ENCODE measurements around the gene SAP130.

The SAP130 gene

DNA sequence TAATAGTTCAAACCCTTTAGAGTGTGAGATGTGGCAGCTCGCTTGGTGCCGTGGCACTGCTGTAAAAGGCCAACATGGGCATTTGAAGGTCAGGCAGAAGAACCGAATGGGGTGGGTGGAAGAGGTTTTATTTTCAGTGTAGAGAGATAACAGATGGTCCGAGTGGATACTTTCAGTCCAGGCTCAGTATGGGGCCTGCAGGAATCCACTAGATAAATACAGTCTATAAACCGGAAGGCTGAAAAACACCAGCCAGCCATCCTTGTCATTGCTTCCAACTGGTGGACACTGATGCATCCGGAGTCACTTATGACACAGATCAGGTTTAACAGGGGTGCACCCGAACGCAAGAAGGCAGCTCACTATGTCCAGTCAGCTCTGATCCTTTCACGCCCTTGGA, 86.4 kb downstream of the SAP130 start:
- H3K27ac ChIP-seq: no peak overlapping the region
- H3K4me3 ChIP-seq (ENCODE audit: low read depth, low read length): no peak overlapping the region
- TF ChIP-seq, protein P1, sequence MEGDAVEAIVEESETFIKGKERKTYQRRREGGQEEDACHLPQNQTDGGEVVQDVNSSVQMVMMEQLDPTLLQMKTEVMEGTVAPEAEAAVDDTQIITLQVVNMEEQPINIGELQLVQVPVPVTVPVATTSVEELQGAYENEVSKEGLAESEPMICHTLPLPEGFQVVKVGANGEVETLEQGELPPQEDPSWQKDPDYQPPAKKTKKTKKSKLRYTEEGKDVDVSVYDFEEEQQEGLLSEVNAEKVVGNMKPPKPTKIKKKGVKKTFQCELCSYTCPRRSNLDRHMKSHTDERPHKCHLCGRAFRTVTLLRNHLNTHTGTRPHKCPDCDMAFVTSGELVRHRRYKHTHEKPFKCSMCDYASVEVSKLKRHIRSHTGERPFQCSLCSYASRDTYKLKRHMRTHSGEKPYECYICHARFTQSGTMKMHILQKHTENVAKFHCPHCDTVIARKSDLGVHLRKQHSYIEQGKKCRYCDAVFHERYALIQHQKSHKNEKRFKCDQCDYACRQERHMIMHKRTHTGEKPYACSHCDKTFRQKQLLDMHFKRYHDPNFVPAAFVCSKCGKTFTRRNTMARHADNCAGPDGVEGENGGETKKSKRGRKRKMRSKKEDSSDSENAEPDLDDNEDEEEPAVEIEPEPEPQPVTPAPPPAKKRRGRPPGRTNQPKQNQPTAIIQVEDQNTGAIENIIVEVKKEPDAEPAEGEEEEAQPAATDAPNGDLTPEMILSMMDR (IDR thresholded peaks at IDR 0.05; ENCODE audit: low read depth, low read length, missing control alignments): no peak
- H3K27me3 ChIP-seq (replicated peaks): no peaks in the 10 kb centered on the region
- peaks cover 30% of the 10 kb centered on the region for H3K36me3 ChIP-seq (replicated peaks)
- DNase-seq: peak; percentile 29
- in situ Hi-C loops (cut with HindIII; ENCODE audit: low pct_ligation_motif_present, low sequenced_read_pairs): no loop called here

- Histone ChIP-seq H3K27ac (no peak overlapping the region), H3K4me3 (ENCODE audit: low read depth, low read length) (no peak overlapping the region), H3K36me3 (replicated peaks) (peaks cover 30% of the 10 kb centered on the region), H3K27me3 (replicated peaks) (no peaks in the 10 kb centered on the region)
- TF ChIP-seq, protein P1 (IDR thresholded peaks at IDR 0.05; ENCODE audit: low read depth, low read length, missing control alignments): no peak
- in situ Hi-C loops (cut with HindIII; ENCODE audit: low pct_ligation_motif_present, low sequenced_read_pairs): no loop called here
- DNase-seq: no peak
These were observed 87.2 kb downstream of the SAP130 start for GRCh38 chr2:127940641-127941040.

- no peak for DNase-seq
- in situ Hi-C loops (cut with HindIII; ENCODE audit: low pct_ligation_motif_present, low sequenced_read_pairs): no loop called here
- H3K36me3 ChIP-seq (replicated peaks): no peaks in the 10 kb centered on the region
- no peak overlapping the region for H3K27ac ChIP-seq
- no peaks in the 10 kb centered on the region for H3K27me3 ChIP-seq (replicated peaks)
- no peak overlapping the region for H3K4me3 ChIP-seq (ENCODE audit: low read depth, low read length)
- TF ChIP-seq, protein P1 (IDR thresholded peaks at IDR 0.05; ENCODE audit: low read depth, low read length, missing control alignments): no peak
These were observed 92.5 kb downstream of the SAP130 start for GRCh38 chr2:127935337-127935736.

GRCh38 chr2:127932199-127932876, 95.5 kb downstream of the SAP130 start:
- Histone ChIP-seq H3K27me3 (replicated peaks) (no peaks in the 10 kb centered on the region), H3K27ac (no peak overlapping the region), H3K36me3 (replicated peaks) (no peaks in the 10 kb centered on the region), H3K4me3 (ENCODE audit: low read depth, low read length) (no peak overlapping the region)
- TF ChIP-seq, protein P1 (IDR thresholded peaks at IDR 0.05; ENCODE audit: low read depth, low read length, missing control alignments): no peak
- peak; percentile 43 for DNase-seq
- in situ Hi-C loops (cut with HindIII; ENCODE audit: low pct_ligation_motif_present, low sequenced_read_pairs): no loop called here

GRCh38 chr2:127929449-127929848, 98.4 kb downstream of the SAP130 start:
- Histone ChIP-seq H3K4me3 (ENCODE audit: low read depth, low read length) (no peak overlapping the region), H3K36me3 (replicated peaks) (no peaks in the 10 kb centered on the region), H3K27ac (no peak overlapping the region), H3K27me3 (replicated peaks) (no peaks in the 10 kb centered on the region)
- in situ Hi-C loops (cut with HindIII; ENCODE audit: low pct_ligation_motif_present, low sequenced_read_pairs): no loop called here
- no peak for DNase-seq
- TF ChIP-seq, protein P1 (IDR thresholded peaks at IDR 0.05; ENCODE audit: low read depth, low read length, missing control alignments): no peak

DNA sequence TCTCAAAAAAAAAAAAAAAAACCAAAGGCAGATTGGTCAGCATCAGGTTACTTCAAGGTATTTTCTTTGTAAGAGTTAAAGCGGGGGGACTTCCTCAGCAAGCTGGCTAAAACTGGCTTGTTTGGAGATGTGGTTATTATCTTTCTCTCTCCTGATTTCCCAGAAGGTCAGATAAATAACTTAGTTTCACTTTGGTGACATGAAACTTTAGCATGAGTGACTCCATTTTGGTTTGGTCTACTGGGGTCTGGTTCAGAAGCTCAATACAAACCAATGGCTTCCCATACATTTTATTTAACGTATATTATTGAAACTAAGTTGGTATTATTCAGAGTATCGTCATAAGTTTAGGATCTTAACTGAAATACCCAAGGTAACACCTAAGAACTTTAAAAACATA, 100.5 kb downstream of the SAP130 start:
- in situ Hi-C loops (cut with HindIII; ENCODE audit: low pct_ligation_motif_present, low sequenced_read_pairs): no loop called here
- no peak for DNase-seq
- TF ChIP-seq, protein P1 (IDR thresholded peaks at IDR 0.05; ENCODE audit: low read depth, low read length, missing control alignments): no peak

More for the DNA sequence above, 100.5 kb downstream of the SAP130 start:
- Histone ChIP-seq H3K27me3 (replicated peaks) (no peaks in the 10 kb centered on the region), H3K4me3 (ENCODE audit: low read depth, low read length) (no peak overlapping the region), H3K27ac (no peak overlapping the region), H3K36me3 (replicated peaks) (no peaks in the 10 kb centered on the region)
